GM21619 (cell line): Measurements from ENCODE around the gene PSEN1.
"Not testable (repeated sequence)": the region's sequence is repeated elsewhere in the genome, so short reads cannot be mapped to it uniquely, and the experiment has no call there.

ENCODE experiments used
- ATAC-seq: cut with Tn5 transposase; IDR thresholded peaks from one replicate; pipeline ENCODE4 v1.9.1; 2021; ENCODE audit not compliant: unreplicated experiment

The PSEN1 gene

GRCh38 chr14:73166399-73166798 lies 30.1 kb downstream of the PSEN1 start:
- no peak for ATAC-seq

DNA sequence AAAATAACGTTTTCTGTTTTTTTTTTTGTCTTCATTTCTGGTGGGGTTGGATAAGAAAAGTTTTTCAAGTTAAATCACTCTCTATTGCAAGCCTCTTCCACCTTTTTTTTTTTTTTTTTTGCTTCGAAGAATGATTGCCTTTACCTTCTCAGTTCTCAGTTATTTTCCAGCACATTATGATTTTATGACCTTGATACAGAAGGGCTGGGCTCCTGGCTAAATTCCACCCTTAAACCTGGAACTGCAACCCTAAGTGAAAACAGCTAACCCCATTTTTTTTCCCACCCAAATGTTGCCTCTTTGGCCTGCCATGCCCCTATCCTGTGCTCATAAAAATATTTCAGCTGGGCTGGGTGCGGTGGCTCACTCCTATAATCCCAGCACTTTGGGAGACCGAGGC lies 31.4 kb downstream of the PSEN1 start:
- ATAC-seq = no peak

DNA sequence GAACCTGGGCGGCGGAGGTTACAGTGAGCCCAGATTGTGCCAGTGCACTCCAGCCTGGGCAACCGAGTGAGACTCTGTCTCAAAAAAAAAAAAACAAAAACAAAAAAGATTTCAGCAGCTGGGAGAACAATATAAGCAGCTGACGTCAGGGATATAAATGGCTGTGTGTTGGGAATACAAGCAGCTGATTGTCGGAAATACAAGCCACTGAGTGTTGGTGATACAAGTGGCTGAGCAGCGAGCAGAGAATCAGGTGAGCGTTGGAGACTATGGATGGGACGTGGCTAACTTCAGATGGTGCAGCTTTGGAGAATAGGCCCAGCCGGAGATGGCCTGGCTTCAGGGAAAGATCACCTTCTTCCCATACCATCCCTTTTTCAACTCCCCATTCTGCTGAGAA lies 32.0 kb downstream of the PSEN1 start:
- ATAC-seq = no peak

GRCh38 chr14:73168691-73169090 lies 32.4 kb downstream of the PSEN1 start:
- no peak for ATAC-seq

DNA sequence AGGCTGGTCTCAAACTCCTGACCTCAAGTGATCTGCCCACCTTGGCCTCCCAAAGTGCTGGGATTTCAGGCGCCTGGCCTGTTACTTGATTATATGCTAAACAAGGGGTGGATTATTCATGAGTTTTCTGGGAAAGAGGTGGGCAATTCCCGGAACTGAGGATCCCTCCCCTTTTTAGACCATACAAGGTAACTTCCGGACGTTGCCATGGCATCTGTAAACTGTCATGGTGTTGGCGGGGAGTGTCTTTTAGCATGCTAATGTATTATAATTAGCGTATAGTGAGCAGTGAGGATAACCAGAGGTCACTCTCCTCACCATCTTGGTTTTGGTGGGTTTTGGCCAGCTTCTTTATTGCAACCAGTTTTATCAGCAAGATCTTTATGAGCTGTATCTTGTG lies 33.5 kb downstream of the PSEN1 start:
- ATAC-seq = not testable (repeated sequence)

- no peak for ATAC-seq
These were observed 34.4 kb downstream of the PSEN1 start for GRCh38 chr14:73170686-73171085.

DNA sequence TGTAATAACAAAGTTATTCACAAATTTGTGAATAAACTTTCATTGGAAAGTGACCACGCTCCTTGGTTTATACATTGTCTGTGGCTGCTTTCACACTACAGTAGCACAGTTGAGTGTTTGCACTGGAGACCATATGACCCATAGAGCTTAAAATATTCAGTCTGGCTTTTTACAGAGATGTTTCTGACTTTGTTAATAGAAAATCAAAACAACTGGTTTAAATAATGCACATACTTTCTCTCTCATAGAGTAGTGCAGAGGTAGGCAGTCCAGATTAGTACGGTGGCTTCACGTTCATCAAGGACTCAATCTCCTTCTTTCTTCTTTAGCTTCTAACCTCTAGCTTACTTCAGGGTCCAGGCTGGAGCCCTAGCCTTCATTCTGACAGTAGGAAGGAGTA lies 36.2 kb downstream of the PSEN1 start:
- ATAC-seq = no peak

DNA sequence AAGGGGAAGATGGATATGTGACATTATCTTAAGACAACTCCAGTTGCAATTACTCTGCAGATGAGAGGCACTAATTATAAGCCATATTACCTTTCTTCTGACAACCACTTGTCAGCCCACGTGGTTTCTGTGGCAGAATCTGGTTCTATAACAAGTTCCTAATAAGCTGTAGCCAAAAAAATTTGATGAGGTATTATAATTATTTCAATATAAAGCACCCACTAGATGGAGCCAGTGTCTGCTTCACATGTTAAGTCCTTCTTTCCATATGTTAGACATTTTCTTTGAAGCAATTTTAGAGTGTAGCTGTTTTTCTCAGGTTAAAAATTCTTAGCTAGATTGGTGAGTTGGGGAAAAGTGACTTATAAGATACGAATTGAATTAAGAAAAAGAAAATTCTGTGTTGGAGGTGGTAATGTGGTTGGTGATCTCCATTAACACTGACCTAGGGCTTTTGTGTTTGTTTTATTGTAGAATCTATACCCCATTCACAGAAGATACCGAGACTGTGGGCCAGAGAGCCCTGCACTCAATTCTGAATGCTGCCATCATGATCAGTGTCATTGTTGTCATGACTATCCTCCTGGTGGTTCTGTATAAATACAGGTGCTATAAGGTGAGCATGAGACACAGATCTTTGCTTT lies 36.9 kb downstream of the PSEN1 start:
- no peak for ATAC-seq

GRCh38 chr14:73176685-73177084 lies 40.4 kb downstream of the PSEN1 start:
- ATAC-seq = no peak

DNA sequence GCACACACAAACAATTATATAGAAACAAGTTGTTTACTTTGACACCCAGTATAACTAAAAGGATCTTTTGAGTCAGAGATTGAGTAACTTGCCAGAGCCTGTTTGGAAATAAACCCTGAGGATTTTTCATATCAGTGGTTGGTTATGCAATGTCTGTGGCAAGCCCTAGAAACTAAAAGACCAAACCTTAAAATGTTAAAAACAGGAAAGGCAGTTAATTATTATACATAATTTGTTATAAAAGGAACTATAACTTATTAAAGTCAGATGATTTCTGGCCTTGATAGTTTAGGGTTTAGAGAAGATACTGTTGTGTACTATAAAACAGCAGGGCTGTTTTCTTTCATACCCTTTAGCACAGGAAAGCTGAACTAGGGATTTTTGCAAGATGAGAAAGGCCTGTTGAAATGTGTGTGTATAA lies 44.1 kb downstream of the PSEN1 start:
- no peak for ATAC-seq

DNA sequence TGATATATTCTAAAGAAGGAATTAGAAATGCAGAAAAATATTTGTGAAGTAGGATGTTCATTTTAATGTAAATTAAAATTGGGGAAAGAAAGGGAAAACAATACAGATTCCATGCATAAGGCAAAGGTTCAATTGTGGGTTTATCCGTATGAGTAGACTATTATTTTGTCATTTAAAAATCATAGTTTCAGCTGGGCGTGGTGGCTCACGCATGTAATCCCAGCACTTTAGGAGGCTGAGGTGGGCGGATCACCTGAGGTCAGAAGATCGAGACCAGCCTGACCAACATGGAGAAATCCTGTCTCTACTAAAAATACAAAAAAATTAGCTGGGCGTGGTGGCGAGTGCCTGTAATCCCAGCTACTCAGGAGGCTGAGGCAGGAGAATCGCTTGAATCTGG lies 44.7 kb downstream of the PSEN1 start:
- ATAC-seq = not testable (repeated sequence)

- ATAC-seq = no peak
These were observed 52.2 kb downstream of the PSEN1 start for GRCh38 chr14:73188501-73188911.

- ATAC-seq = no peak
These were observed 53.3 kb downstream of the PSEN1 start for GRCh38 chr14:73189651-73190050.

- ATAC-seq = no peak
These were observed 55.1 kb downstream of the PSEN1 start for GRCh38 chr14:73191441-73191840.

GRCh38 chr14:73194306-73194705 lies 58.0 kb downstream of the PSEN1 start:
- ATAC-seq = not testable (repeated sequence)

DNA sequence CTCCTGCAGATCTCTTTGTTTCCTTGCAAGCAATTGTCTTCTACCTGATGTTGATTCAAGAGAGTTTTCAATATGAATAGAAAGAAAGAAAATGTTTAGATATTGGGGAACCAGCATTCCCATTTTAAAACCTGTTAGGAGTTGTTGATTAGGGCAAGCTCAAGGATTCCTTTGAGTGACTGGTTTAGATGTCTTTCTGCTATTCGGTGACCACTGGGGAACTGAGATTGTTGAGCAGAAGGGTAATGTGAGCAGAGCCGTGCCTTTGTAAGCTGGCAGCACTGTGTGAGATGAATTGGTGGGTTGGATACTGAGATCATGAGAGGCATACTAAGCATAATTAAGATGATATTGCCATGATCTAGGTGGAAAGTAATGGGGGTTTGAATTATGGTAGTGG lies 61.9 kb downstream of the PSEN1 start:
- ATAC-seq = no peak

DNA sequence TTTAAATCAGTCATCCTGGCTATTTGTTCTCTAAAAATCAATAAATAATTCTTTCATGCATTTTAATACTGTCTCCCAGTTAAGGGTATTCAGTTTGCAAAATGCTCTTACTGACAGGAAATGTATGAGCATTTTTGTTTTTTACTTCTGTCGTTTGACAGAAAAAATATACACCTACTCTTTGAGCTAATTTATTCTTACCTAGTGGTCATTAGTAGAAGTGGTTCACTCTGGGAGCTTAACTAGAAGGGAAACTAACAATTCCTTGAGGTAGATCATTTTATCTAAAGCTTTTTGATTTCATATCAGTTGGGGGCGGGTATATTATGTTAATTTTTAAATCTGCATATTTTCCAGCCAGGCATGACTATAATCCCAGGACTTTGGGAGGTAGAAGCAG lies 67.2 kb downstream of the PSEN1 start:
- ATAC-seq = no peak

- no peak for ATAC-seq
These were observed 71.3 kb downstream of the PSEN1 start for GRCh38 chr14:73207615-73208014.

- ATAC-seq = no peak
These were observed 72.1 kb downstream of the PSEN1 start for GRCh38 chr14:73208390-73208789.

DNA sequence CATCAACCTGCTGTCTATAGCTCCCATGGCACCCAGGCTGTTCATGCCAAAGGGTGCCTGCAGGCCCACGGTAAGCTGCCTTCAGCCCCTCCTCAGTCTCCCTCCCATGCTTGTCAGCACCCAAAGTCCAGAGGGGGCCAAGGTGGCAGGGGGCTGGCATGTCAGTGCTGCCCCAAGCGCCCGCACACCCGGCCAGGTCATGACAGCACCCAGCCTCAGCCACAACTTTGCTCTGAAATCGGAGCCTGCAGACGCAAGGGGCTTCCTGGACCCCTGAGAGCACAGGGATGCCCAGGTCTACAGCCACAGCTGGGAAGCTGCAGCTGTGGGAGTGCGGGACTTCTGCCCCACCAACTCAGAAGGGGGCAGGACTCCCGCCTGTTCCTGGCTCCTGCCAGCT lies 72.5 kb downstream of the PSEN1 start:
- no peak for ATAC-seq

DNA sequence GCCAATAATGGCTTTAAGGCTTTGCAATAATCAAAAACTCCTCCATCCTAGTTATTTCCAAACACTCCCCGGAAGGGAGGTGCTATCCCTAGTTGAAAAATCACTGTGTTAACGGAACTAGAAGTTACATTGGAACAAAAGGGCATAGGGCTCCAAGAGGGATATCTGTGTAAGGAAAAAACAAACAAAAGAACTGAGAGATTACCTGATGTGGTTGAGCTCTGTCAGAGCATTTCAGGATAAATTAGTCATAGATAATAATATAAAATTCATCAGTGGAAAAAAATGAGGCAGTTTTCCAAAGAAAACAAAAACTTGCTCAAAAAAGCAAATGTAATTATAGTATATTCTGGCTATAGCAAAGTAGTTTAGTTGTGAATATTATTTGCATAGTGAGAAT lies 73.6 kb downstream of the PSEN1 start:
- ATAC-seq = no peak

- ATAC-seq = no peak
These were observed 75.1 kb downstream of the PSEN1 start for GRCh38 chr14:73211251-73212040.

DNA sequence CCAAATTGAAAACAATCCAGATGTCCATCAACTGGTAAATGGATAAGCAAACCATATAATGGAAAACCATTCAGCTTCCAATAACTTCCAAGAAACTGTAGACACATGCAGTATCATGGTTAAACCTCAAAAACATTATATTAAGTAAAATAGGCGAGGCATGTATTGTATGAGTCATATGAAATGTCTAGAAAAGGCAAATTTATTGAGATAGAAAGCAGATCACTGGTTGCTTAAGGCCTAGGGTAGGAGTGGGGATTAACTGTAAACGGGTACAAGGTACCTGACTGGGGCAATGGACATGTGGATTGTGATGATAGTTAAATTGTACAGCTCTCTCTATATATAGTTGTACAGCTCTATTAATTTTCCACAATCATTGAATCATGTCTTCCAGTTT lies 79.7 kb downstream of the PSEN1 start:
- no peak for ATAC-seq
